Measurements from ENCODE around the gene CCDC12.

Gene CCDC12

GRCh38 chr3:46982546-46982945 is 6.0 kb upstream of the CCDC12 start:
- TF ChIP-seq, protein P1, sequence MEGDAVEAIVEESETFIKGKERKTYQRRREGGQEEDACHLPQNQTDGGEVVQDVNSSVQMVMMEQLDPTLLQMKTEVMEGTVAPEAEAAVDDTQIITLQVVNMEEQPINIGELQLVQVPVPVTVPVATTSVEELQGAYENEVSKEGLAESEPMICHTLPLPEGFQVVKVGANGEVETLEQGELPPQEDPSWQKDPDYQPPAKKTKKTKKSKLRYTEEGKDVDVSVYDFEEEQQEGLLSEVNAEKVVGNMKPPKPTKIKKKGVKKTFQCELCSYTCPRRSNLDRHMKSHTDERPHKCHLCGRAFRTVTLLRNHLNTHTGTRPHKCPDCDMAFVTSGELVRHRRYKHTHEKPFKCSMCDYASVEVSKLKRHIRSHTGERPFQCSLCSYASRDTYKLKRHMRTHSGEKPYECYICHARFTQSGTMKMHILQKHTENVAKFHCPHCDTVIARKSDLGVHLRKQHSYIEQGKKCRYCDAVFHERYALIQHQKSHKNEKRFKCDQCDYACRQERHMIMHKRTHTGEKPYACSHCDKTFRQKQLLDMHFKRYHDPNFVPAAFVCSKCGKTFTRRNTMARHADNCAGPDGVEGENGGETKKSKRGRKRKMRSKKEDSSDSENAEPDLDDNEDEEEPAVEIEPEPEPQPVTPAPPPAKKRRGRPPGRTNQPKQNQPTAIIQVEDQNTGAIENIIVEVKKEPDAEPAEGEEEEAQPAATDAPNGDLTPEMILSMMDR (IDR thresholded peaks at IDR 0.05; ENCODE audit: control extremely low read depth, extremely low read depth, low read depth, missing control alignments): no peak
- CTCF ChIA-PET: interaction anchor here (0.7 to 1.4 kb wide), 2 partner anchors 11 to 15 kb away, joined by 3 to 5 read pairs; no protein-coding TSS in a partner anchor
- no peak for DNase-seq (ENCODE audit: extremely low spot score)
- POLR2A ChIA-PET: no interaction called here

- ChIA-PET CTCF (interaction anchor here (0.9 to 1.4 kb wide), 3 partner anchors 12 to 40 kb away, joined by 3 to 5 read pairs (median 4); no protein-coding TSS in a partner anchor), POLR2A (no interaction called here)
- TF ChIP-seq, protein P1 (IDR thresholded peaks at IDR 0.05; ENCODE audit: control extremely low read depth, extremely low read depth, low read depth, missing control alignments): no peak
- DNase-seq (ENCODE audit: extremely low spot score): no peak
Observed at GRCh38 chr3:46981932-46982471, 5.5 kb upstream of the CCDC12 start.

GRCh38 chr3:46979958-46980497 is 3.5 kb upstream of the CCDC12 start:
- ChIA-PET CTCF (interaction anchor here (0.9 to 2.4 kb wide), 6 partner anchors 11 to 441 kb away, joined by 3 to 6 read pairs (median 4); no protein-coding TSS in a partner anchor), POLR2A (interaction anchor here (0.6 to 1.0 kb wide), 2 partner anchors 28 to 40 kb away, joined by 3 to 4 read pairs; no protein-coding TSS in a partner anchor)
- TF ChIP-seq, protein P1 (IDR thresholded peaks at IDR 0.05; ENCODE audit: control extremely low read depth, extremely low read depth, low read depth, missing control alignments): no peak
- no peak for DNase-seq (ENCODE audit: extremely low spot score)

DNA sequence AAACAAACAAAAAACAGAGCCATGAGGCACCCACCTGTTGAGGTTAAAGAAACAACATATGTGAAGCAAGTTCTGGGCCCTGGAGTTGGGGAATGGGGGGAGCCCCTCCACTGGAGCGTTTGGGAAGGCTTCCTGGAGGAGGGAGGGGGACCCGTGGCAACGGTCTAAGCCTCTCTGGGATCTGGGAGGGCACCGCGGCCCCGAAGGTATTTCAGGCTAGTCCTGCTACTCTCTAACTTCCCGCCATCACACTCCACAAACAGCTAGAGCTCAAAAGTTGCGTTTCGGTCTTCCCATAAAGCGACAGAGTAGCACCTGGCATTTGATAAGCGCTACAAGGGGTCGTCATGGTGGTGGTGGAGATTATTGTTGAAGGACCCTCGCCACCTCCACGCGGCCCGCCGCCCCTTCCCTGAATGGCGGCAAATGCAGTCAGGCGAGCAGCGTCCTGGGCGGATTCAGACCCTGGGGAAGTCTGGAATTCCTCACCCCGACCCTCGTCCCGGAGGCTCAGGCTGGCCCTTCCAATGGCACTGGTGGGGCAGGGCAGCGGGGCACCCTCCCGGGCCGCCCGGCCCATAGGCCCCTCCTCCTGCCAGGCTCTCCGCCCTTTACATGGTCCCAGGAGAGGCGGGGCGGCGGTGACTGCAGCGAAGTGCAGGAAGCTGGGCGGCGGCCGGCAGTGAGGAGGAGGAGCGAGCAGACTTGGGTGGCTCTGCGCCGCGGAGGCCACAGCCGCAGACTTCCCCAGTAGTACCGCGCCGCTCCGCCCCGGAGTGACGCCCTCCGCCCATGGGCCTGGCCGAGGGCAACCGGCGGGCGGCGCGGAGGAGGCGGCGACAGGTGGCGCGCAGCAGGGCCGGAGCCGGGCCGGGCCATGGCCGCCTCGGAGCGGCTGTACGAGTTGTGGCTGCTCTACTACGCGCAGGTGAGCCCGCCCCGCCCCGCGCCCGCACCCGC is 2.7 kb upstream of the CCDC12 start, which contains the start of gene NBEAL2:
NBEAL2 (plus strand) TSS at position 682 of the 960 bp plus-strand sequence; CDS start at position 878, 196 bp downstream.
- POLR2A ChIA-PET: interaction anchor here (0.6 to 1.0 kb wide), 2 partner anchors 28 to 39 kb away, joined by 3 to 4 read pairs; no protein-coding TSS in a partner anchor
- peak; percentile 93 for DNase-seq (ENCODE audit: extremely low spot score)
- CTCF ChIA-PET: interaction anchor here (0.9 to 2.4 kb wide), 6 partner anchors 8 to 442 kb away, joined by 3 to 6 read pairs (median 4); no protein-coding TSS in a partner anchor
- TF ChIP-seq, protein P1 (IDR thresholded peaks at IDR 0.05; ENCODE audit: control extremely low read depth, extremely low read depth, low read depth, missing control alignments): no peak

DNA sequence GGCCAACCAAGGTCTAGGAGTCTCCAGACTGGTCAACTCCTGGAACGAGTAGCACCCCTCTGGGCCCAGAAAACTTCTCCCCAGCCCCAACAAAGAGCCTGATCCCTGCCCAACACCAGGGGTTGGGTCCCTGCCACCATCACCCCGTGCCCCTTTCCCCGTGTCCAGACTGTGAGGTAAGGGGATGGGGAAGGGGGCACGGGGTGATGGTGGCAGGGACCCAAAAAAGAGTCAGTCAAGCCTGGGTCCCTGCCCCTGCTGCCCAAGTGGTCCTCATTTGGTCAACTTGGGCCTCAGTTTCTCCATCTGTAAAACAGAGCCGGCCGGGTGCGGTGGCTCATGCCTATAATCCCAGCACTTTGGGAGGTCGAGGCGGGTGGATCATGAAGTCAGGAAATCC is 1.8 kb upstream of the CCDC12 start:
- TF ChIP-seq, protein P1 (IDR thresholded peaks at IDR 0.05; ENCODE audit: control extremely low read depth, extremely low read depth, low read depth, missing control alignments): no peak
- no peak for DNase-seq (ENCODE audit: extremely low spot score)
- ChIA-PET POLR2A (no interaction called here), CTCF (interaction anchor here (1.0 to 2.4 kb wide), 3 partner anchors 9 to 29 kb away, joined by 3 to 6 read pairs (median 6); no protein-coding TSS in a partner anchor)

DNA sequence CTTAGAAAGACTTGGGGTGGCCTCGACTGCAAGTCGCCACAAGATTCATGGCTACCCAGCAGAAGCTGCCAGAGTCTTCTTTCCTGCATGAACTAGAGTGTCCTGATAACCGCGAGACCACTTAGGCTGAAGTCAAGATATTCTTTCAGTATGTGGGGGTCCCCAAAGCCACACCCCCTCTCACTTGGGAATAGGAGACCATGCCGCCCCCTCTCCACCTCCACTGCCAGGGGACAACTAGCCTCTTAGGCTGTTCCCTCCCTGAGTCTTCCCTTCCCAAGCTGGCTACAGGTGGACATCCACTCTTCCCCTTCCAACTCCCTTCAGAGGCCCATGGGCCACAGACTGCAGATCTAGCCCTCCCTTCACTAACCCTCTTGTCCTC is 1.3 kb upstream of the CCDC12 start:
- no peak for DNase-seq (ENCODE audit: extremely low spot score)
- ChIA-PET CTCF (interaction anchor here (0.6 to 1.0 kb wide), 2 partner anchors 9 to 100 kb away, joined by 3 read pairs; no protein-coding TSS in a partner anchor), POLR2A (no interaction called here)
- TF ChIP-seq, protein P1 (IDR thresholded peaks at IDR 0.05; ENCODE audit: control extremely low read depth, extremely low read depth, low read depth, missing control alignments): no peak

Measured in GM10248 (cell line).